Measurements from ENCODE around the gene TPST2. TPM values are rescaled to one million over a fixed set of nuclear protein-coding genes. Genes with fewer than 3 reads are reported as not detected.

TPST2 gene
- total RNA-seq, 1 experiment from 2014 or later, result 11.8 TPM

- POLR2A ChIA-PET, result no interaction called here
- H3K36me3 ChIP-seq (ENCODE audit: control insufficient read depth in 1 of 2, insufficient read depth in 2 of 2, low read length in 2 of 2), result no peaks in the 10 kb centered on the region
- no peak for TF ChIP-seq EZH2 (IDR thresholded peaks at IDR 0.05)
- TF ChIP-seq ATF3 (IDR thresholded peaks at IDR 0.05), result no peak
- TF ChIP-seq POLR2AphosphoS5 (IDR thresholded peaks at IDR 0.05; ENCODE audit: low read depth, low read length), result no peak
- TF ChIP-seq POLR2A (IDR thresholded peaks at IDR 0.05; ENCODE audit: borderline replicate concordance, extremely low read depth, insufficient read depth, insufficient read length), result no peak
- no peak for TF ChIP-seq RAD21 (IDR thresholded peaks at IDR 0.05; ENCODE audit: low read depth)
- no peak for TF ChIP-seq SP1 (IDR thresholded peaks at IDR 0.05; ENCODE audit: low read depth)
- TF ChIP-seq TCF7L2 (IDR thresholded peaks at IDR 0.05; ENCODE audit: borderline replicate concordance, extremely low read depth, insufficient read depth, insufficient read length), result no peak
- TF ChIP-seq CBX3 (IDR thresholded peaks at IDR 0.05; ENCODE audit: low read depth), result no peak
- TF ChIP-seq ZFX (IDR thresholded peaks at IDR 0.05), result no peak
- no peak overlapping the region for H3K9ac ChIP-seq (ENCODE audit: low read length)
- no peaks in the 10 kb centered on the region for H3K27me3 ChIP-seq (ENCODE audit: insufficient read depth, low read length)
- no peaks in the 10 kb centered on the region for H3K79me2 ChIP-seq (ENCODE audit: insufficient read depth, low read length)
- no peaks in the 10 kb centered on the region for H3K9me3 ChIP-seq (ENCODE audit: control insufficient read depth in 1 of 2, insufficient read depth in 1 of 2, low read depth in 1 of 2, low read length in 2 of 2)
- no peaks in the 10 kb centered on the region for H3K9me2 ChIP-seq (ENCODE audit: insufficient read depth)
- BruUV-seq (replicated peaks), result no TSS peak
- CTCF ChIA-PET, result no interaction called here
- H3K27ac ChIP-seq (ENCODE audit: low read depth, low read length), result no peak overlapping the region
- H3K4me1 ChIP-seq (ENCODE audit: control insufficient read depth in 1 of 2, insufficient read depth in 2 of 2, low read length in 2 of 2), result no peaks in the 10 kb centered on the region
- no peaks in the 10 kb centered on the region for H4K20me1 ChIP-seq (ENCODE audit: insufficient read depth)
- H2AFZ ChIP-seq (ENCODE audit: low read depth, low read length, poor library complexity, severe bottlenecking), result no peak overlapping the region
- DNase-seq (ENCODE audit: low read depth, low spot score) (no peak), ATAC-seq (no peak)
- intact Hi-C loops (cut with micrococcal nuclease), result no loop called here
- no peak overlapping the region for H3K4me3 ChIP-seq (replicated peaks in 1 of 2; ENCODE audit: low read depth in 1 of 2, low read length in 2 of 2)
- H3K4me2 ChIP-seq (ENCODE audit: low read length), result no peak overlapping the region
- RAD21 ChIA-PET (ENCODE audit: low non-redundant PET in 1 of 2, low total read pairs in 2 of 2, uncharacterized antibody in 2 of 2, unreplicated experiment in 2 of 2), result no interaction called here
These were observed 40.2 kb upstream of the TPST2 start for GRCh38 chr22:26629988-26630761.

DNA sequence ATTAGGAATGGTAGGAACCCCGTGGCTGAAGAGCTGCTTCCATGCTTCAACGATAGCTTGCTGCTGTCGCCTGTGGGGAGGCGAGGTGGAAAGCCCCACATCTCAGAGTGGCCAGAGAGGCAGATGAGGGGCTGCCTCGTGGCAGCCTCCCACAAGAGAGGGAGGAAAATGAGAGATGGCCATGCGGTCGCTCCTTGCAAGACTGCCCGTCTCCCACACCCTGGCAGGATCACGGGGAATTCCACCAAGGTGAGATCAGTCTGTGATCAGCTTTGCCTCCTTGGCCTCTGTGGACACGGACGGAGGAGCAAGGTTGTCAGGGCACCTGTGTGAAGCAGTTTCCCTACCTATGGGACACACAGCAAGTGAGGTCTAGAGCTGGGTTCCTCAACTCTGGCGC, 34.9 kb upstream of the TPST2 start:
- ChIA-PET CTCF (no interaction called here), RAD21 (ENCODE audit: low non-redundant PET in 1 of 2, low total read pairs in 2 of 2, uncharacterized antibody in 2 of 2, unreplicated experiment in 2 of 2) (no interaction called here), POLR2A (no interaction called here)
- ATAC-seq (no peak), DNase-seq (ENCODE audit: low read depth, low spot score) (no peak)
- no peaks in the 10 kb centered on the region for H4K20me1 ChIP-seq (ENCODE audit: insufficient read depth)
- no peaks in the 10 kb centered on the region for H3K79me2 ChIP-seq (ENCODE audit: insufficient read depth, low read length)
- no peak overlapping the region for H3K4me3 ChIP-seq (replicated peaks in 1 of 2; ENCODE audit: low read depth in 1 of 2, low read length in 2 of 2)
- TF ChIP-seq TCF7L2 (IDR thresholded peaks at IDR 0.05; ENCODE audit: borderline replicate concordance, extremely low read depth, insufficient read depth, insufficient read length), result no peak
- no peak for TF ChIP-seq SRF (IDR thresholded peaks at IDR 0.05; ENCODE audit: low read depth)
- TF ChIP-seq ZNF274 (IDR thresholded peaks at IDR 0.05; ENCODE audit: low read depth, low read length), result no peak
- no peak for TF ChIP-seq YY1 (IDR thresholded peaks at IDR 0.05; ENCODE audit: extremely low read depth, insufficient replicate concordance, low read depth, low read length)
- TF ChIP-seq EZH2 (IDR thresholded peaks at IDR 0.05), result no peak
- no peak for TF ChIP-seq FOSL1 (IDR thresholded peaks at IDR 0.05; ENCODE audit: low read depth)
- TF ChIP-seq EGR1 (IDR thresholded peaks at IDR 0.05; ENCODE audit: low read depth), result no peak
- TF ChIP-seq EZH2phosphoT487 (IDR thresholded peaks at IDR 0.05; ENCODE audit: borderline replicate concordance), result no peak
- TF ChIP-seq, protein P1, sequence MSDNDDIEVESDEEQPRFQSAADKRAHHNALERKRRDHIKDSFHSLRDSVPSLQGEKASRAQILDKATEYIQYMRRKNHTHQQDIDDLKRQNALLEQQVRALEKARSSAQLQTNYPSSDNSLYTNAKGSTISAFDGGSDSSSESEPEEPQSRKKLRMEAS (IDR thresholded peaks at IDR 0.05), result no peak
- TF ChIP-seq ELF1 (IDR thresholded peaks at IDR 0.05; ENCODE audit: borderline replicate concordance, low read depth), result no peak
- TF ChIP-seq ZFX (IDR thresholded peaks at IDR 0.05), result no peak
- H3K27me3 ChIP-seq (ENCODE audit: insufficient read depth, low read length), result no peaks in the 10 kb centered on the region
- H3K9me3 ChIP-seq (ENCODE audit: control insufficient read depth in 1 of 2, insufficient read depth in 1 of 2, low read depth in 1 of 2, low read length in 2 of 2), result no peaks in the 10 kb centered on the region
- no peak overlapping the region for H3K27ac ChIP-seq (ENCODE audit: low read depth, low read length)
- H3K4me2 ChIP-seq (ENCODE audit: low read length), result no peak overlapping the region
- no peaks in the 10 kb centered on the region for H3K9me2 ChIP-seq (ENCODE audit: insufficient read depth)
- H3K4me1 ChIP-seq (ENCODE audit: control insufficient read depth in 1 of 2, insufficient read depth in 2 of 2, low read length in 2 of 2), result no peaks in the 10 kb centered on the region
- no peak overlapping the region for H2AFZ ChIP-seq (ENCODE audit: low read depth, low read length, poor library complexity, severe bottlenecking)
- no peak overlapping the region for H3K9ac ChIP-seq (ENCODE audit: low read length)
- H3K36me3 ChIP-seq (ENCODE audit: control insufficient read depth in 1 of 2, insufficient read depth in 2 of 2, low read length in 2 of 2), result no peaks in the 10 kb centered on the region
- intact Hi-C loops (cut with micrococcal nuclease), result no loop called here
- BruUV-seq (replicated peaks), result no TSS peak

All from HCT116 (cell line).